Chondrocyte (in vitro differentiated cells): ENCODE data around the gene FLNB. TPM values are rescaled to one million over a fixed set of nuclear protein-coding genes. Genes with fewer than 3 reads are reported as not detected.
A peak's percentile ranks its signal among the peaks of the same experiment; 100 is the strongest.

Experiments
- DNase-seq: peaks from one replicate; pipeline ENCODE4 v3.0.0; 2021; ENCODE audit warnings: mixed read lengths, low spot score
- H3K27ac Mint-ChIP-seq: one replicate; pipeline ENCODE4 v1.8.0; 2021; ENCODE audit warnings: mild to moderate bottlenecking, moderate library complexity, mixed read lengths; ENCODE audit not compliant: unreplicated experiment
- H3K27me3 Mint-ChIP-seq: 2 replicates; pipeline ENCODE4 v1.8.0; 2021; ENCODE audit warnings: low read depth, mixed read lengths
- H3K36me3 Mint-ChIP-seq: 2 replicates; pipeline ENCODE4 v1.8.0; 2021; ENCODE audit warnings: low read depth, mixed read lengths
- H3K4me1 Mint-ChIP-seq: 2 replicates; pipeline ENCODE4 v1.8.0; 2021; ENCODE audit warnings: low read depth, mild to moderate bottlenecking, mixed read lengths
- H3K4me3 Mint-ChIP-seq: one replicate; pipeline ENCODE4 v1.8.0; 2021; ENCODE audit warnings: mild to moderate bottlenecking, moderate library complexity, mixed read lengths; ENCODE audit not compliant: unreplicated experiment
- H3K9me3 Mint-ChIP-seq: 2 replicates; pipeline ENCODE4 v1.8.0; 2021; ENCODE audit warnings: low read depth, mixed read lengths
- total RNA-seq: library from RNA; stranded (reverse); gene quantifications from 3 replicates; pipeline ENCODE4 v1.2.1, GENCODE V29; 2021
- TF ChIP-seq, protein P1 (sequence below): fragments of 200-600 bp; sonication (generic); IDR thresholded peaks from 2 replicates; pipeline ENCODE4 v1.5.0; 2021; ENCODE audit warnings: antibody characterized with exemption, mild to moderate bottlenecking, moderate library complexity

The FLNB gene
- total RNA-seq, 1 donor from 2014 or later: 70.2 TPM

GRCh38 chr3:58161435-58162398, 153.5 kb downstream of the FLNB start:
- Mint-ChIP-seq H3K27me3 (no peaks in the 10 kb centered on the region), H3K27ac (peak overlapping the region; percentile 41), H3K9me3 (no peaks in the 10 kb centered on the region), H3K4me3 (no peak overlapping the region), H3K36me3 (peaks cover 23% of the 10 kb centered on the region), H3K4me1 (peaks cover 55% of the 10 kb centered on the region)
- TF ChIP-seq, protein P1, sequence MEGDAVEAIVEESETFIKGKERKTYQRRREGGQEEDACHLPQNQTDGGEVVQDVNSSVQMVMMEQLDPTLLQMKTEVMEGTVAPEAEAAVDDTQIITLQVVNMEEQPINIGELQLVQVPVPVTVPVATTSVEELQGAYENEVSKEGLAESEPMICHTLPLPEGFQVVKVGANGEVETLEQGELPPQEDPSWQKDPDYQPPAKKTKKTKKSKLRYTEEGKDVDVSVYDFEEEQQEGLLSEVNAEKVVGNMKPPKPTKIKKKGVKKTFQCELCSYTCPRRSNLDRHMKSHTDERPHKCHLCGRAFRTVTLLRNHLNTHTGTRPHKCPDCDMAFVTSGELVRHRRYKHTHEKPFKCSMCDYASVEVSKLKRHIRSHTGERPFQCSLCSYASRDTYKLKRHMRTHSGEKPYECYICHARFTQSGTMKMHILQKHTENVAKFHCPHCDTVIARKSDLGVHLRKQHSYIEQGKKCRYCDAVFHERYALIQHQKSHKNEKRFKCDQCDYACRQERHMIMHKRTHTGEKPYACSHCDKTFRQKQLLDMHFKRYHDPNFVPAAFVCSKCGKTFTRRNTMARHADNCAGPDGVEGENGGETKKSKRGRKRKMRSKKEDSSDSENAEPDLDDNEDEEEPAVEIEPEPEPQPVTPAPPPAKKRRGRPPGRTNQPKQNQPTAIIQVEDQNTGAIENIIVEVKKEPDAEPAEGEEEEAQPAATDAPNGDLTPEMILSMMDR: no peak
- peak; percentile 47 for DNase-seq

DNA sequence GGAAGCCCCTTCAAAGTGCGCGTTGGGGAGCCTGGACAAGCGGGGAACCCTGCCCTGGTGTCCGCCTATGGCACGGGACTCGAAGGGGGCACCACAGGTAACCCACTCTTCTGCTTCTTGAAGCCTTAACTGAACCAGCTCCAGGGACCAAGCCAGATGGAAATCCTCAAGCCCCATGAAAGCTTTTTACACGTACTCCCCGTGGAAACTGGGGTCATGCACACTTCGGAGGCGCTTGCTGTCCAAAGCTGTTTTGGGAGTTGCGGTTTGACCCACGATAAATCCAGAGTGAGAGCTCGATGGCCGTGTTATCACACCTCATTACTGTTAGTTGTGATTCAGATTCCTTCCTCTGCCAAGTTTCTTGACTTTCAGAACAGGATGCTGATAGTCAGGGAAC, 155.0 kb downstream of the FLNB start:
- H3K9me3 Mint-ChIP-seq: no peaks in the 10 kb centered on the region

DNA sequence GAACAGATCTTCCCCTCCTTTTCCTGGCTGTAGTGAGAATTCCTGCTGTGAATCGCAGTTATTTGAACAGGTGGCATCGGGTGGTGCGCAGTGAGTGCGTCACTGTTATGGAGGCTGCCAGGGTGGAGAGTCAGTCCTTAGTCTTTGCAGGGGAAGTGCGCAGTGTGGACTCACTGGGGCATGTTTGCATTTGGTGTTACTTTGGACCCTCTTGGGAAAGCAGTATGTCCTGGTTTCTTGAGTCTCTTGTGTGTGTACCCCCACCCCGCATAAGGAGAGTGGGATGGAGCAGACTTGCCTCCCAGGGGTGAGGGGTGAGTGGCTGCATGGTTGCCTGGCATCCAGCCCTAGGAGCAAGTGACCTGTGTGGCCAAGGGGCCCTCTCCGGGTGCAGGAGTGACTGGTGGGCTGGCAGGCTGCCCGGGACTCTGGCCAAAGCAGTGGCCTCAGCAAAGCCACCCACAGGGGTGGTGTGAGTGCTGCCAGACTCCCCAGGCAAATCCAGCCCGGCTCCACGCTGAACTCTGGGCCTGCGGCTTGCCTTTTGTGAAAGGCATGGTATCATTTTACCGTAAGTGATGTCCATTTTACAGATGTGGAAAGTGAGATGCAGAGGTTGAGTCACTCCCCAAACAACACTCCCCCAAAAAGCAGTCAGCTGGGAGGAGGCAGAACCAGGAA, 156.1 kb downstream of the FLNB start:
- peak overlapping the region; percentile 82 for H3K27ac Mint-ChIP-seq
- H3K36me3 Mint-ChIP-seq: peaks cover 22% of the 10 kb centered on the region
- DNase-seq: peak; percentile 95
- TF ChIP-seq, protein P1: no peak
- no peaks in the 10 kb centered on the region for H3K27me3 Mint-ChIP-seq
- H3K4me1 Mint-ChIP-seq: peaks cover 65% of the 10 kb centered on the region
- no peak overlapping the region for H3K4me3 Mint-ChIP-seq
- H3K9me3 Mint-ChIP-seq: no peaks in the 10 kb centered on the region

More for the DNA sequence above, 155.0 kb downstream of the FLNB start:
- Mint-ChIP-seq H3K36me3 (peaks cover 21% of the 10 kb centered on the region), H3K4me1 (peaks cover 65% of the 10 kb centered on the region), H3K27ac (peak overlapping the region; percentile 58), H3K4me3 (no peak overlapping the region), H3K27me3 (no peaks in the 10 kb centered on the region)
- DNase-seq: peak; percentile 59
- TF ChIP-seq, protein P1: no peak

DNA sequence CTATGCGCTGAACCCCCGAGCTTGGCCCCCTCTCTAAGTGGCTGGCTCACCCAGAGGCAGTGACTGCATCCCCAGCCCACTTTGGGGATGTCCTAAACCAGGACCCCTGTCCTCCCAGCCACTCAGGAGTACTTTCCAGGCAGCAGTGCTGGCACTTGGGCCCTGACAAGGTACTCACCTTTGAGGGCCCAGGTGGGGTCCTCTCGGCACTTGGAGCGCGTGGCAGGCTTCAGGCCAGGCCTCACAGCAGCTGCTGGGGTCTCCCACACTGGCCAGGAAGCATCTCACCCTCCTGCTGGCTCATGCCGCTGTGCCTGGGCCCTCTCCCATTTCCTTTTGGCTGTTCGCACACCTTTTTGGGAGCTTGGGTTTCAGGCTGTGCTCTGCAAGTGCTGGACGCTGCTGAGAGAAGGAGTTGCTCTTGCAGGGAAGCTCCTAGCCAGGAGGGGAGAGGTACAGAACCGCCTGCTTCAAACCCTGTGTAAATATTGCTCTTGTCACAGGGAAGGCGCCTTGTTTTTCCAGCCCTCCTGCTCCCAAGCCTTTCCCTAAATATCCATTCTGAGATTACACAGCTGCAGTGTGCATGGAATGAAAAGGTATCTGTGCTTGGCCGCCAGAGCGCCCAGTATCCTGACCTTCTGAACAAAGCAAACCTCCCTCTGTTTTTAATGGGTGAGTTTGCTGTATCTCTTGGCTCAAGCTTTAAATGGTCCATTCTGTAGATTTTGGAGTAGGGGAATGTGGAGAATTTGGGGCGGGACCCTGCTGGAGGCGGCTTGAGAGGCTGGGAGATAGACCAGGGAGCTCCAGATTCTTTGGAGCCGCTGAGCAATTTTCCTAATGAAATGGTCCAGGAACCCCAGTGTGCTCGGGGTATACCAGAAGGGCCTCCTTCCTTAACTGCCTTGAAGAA, 156.9 kb downstream of the FLNB start:
- Mint-ChIP-seq H3K36me3 (peaks cover 23% of the 10 kb centered on the region), H3K4me3 (no peak overlapping the region), H3K9me3 (no peaks in the 10 kb centered on the region), H3K4me1 (peaks cover 65% of the 10 kb centered on the region), H3K27ac (peak overlapping the region; percentile 82), H3K27me3 (no peaks in the 10 kb centered on the region)
- TF ChIP-seq, protein P1: peak; percentile 19
- peak; percentile 83 for DNase-seq
